GM18508 (cell line): ENCODE data around the gene RAD51B.

Experiments
- ATAC-seq: cut with Tn5 transposase; IDR thresholded peaks from one replicate; pipeline ENCODE4 v1.9.1; 2021; ENCODE audit warnings: moderate number of reproducible peaks; ENCODE audit not compliant: insufficient read depth, unreplicated experiment

Gene RAD51B

GRCh38 chr14:68050177-68050576, 230.6 kb downstream of the RAD51B start:
- no peak for ATAC-seq

GRCh38 chr14:68051146-68051545, 231.6 kb downstream of the RAD51B start:
- ATAC-seq, result no peak

GRCh38 chr14:68060198-68060597, 240.6 kb downstream of the RAD51B start:
- no peak for ATAC-seq

DNA sequence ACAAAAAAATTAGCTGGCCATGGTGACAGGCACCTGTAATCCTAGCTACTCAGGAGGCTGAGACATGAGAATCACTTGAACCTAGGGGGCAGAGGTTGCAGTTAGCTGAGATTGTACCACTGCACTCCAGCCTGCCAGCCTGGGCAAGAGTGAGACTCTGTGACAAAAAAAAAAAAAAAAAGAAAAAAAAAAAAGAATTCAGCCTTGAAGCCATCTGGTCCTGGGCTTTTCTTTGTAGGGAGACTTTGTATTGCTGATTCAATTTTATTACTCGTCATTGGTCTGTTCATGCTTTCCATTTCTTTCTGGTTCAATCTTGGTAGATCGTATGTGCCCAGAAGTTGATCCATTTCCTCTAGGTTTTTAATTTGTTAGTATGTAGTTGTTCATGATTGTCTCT, 243.1 kb downstream of the RAD51B start:
- no peak for ATAC-seq

DNA sequence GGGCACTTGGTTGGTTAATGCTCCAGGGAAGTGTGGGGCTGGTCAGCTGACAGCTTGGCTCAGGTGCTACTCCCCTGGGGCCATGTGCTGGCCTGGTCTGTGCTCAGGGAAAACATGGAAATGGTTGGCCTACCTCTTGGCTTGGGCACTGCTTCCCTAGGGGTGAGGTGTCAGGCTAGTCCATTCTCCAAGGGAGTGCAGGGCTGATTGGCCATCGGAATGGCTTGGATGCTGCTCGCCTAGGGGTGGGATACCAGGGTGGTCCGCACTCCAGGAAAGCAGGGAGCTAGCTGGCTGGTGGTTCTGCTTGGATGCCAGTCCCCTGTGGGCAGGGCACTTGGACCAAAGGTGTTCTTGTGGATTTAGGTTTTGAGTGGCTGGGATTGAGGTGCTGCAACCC, 245.7 kb downstream of the RAD51B start:
- ATAC-seq, result no peak

- no peak for ATAC-seq
Measured at GRCh38 chr14:68074765-68075381, 255.3 kb downstream of the RAD51B start.

- ATAC-seq, result no peak
Measured at GRCh38 chr14:68075382-68076029, 255.9 kb downstream of the RAD51B start.

DNA sequence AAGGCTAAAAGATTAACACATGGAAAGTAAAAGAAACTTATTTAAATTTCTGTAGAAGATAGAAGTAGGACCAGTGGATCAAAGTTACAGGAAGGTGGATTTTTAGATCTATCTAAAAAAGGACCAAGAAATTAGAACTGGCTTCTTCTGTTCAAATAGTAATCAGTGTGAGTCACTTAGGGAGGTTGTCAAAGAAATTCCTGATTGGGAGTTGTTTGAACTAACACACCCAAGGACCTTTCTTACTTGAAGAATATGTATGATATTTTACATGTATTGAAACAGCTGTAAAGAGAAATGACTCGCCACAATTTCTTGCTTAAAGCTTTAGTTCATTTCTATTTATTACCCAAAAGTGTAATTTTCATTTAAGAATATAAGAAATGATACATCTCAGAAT, 256.9 kb downstream of the RAD51B start:
- ATAC-seq, result no peak

DNA sequence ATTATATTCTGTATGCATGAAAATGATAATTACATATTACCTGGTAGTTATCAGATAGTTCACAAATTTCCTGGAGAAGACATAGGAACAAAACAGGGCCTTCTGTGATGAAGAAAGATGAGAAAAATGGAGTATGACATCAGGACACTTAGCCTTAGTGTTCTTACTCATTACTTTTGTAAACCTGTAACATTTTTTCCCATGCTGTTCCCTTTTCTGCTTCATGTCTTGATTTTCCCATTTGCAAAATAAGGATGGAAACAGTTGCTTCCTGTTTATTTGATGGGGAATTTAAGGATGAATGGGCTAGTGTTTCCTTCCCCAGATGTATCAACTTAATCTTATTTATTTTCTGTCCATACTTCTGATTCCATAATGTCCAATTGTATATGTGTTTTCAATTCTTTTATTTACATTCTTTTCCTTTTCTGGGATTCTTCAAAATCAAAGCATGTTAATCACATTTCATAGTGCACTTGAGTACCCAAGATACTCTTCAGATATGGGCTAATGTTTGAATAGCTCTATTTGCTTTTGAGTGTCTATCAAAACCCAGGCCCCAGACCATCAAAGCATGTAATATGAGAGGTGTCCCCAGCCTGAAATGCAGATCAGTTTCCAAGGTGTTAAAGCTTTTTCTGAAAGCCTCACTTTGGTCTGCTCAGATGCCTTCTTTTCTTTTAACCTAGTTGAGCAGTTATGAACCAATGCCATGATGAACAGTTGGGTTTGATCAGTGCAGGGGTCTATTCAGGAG, 260.5 kb downstream of the RAD51B start:
- no peak for ATAC-seq

DNA sequence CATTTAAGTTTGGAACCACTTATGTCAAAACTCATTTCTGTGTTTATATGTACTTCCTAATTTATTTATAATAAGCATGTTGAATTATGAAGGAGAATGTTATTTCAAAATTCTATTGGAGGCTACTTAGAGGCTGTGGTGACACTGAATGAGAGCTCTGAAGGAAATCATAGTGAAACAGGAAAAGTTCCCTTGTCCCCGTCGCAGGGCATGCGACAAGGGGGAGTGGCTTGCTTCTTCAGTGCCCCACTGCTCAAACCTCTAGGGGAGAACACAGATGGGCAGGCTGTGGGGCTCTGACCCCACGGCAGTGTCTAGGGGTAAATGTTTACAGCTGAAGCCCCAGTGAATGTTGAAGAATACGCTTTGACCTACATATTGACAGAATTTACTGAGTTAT, 261.9 kb downstream of the RAD51B start:
- no peak for ATAC-seq

GRCh38 chr14:68082698-68083291, 263.2 kb downstream of the RAD51B start:
- no peak for ATAC-seq

DNA sequence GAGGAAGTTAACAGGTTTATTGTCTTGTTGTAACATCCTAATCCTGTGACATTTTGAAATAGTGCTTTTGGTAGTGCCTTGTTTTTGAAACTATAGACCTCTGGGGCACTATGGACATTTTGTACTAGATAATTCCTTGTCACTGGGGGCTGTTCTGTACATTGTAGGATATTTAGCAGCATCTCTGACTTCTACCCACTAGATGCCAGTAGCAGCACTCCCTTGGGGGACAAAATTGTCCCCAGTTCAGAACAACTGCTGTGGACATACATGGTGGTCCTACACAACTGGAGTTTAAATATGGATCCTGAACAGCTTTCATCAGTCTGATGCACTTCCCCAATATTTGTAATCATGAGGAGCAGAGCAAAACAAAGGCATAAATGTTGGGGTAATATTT, 264.7 kb downstream of the RAD51B start:
- no peak for ATAC-seq

GRCh38 chr14:68085742-68086141, 266.2 kb downstream of the RAD51B start:
- ATAC-seq, result no peak

DNA sequence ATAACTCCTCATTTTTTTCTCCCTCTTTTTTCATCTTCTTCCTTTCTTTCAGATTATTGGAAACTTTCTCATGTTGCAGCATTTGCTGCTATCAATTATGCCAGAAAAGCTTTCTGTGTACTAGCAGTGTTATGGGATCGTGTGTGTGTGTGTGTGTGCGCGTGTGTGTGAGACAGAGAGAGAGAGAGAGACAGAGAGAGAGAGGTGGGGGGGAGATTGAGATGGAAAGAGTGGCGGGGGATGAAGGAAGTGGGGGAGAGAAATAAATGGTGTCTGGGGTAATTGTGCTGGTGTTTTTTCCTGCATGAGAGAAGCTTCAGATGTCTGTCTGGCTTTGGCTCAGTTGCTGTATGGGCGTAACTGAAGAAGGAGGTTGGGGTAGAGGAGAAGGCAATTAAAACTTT, 268.9 kb downstream of the RAD51B start:
- no peak for ATAC-seq

DNA sequence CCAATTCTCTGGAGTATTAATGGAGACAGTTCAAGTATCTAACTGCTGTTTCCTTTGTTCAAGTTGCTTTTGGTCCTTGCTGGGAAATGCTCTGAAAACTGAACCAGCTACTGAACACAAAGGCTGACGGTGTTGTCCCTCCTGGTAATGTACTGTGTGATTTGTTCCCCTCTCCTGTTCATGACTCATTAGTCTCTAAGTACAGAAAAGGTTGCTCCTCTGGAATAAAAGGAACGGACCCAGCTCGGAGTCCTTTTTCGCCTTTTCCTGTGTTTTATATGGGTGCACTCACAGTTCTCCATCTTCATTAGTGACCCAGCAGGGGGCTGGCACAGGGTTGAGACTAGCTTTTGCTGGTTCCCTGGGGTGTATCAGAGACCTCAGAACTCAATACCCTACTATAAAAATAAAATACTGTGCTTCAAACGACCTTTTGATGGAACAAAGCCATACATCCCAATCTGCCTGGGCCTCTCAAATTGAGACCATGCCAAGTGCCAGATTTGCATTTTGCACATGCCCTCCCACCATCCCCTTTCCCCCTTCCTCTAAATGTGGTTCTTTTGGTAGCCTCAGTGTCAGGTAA, 269.7 kb downstream of the RAD51B start:
- no peak for ATAC-seq

DNA sequence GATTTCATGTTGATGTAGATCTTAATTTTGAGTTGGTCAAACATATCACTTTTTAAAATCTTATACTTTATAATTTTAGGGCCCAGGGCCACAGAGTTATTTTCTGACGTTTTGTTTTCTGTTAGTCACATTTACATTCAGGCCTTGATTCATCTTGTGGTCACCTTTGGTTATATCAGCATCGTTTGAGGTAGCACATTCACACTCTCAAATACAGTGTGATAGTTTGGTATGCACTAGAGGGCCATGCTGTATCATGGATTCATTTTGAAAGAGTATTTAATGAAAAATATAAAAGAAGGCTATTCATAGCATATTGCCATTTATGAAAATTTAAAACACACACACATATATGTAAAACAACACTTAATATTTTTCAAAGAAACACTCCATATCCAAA, 274.6 kb downstream of the RAD51B start:
- ATAC-seq, result no peak

DNA sequence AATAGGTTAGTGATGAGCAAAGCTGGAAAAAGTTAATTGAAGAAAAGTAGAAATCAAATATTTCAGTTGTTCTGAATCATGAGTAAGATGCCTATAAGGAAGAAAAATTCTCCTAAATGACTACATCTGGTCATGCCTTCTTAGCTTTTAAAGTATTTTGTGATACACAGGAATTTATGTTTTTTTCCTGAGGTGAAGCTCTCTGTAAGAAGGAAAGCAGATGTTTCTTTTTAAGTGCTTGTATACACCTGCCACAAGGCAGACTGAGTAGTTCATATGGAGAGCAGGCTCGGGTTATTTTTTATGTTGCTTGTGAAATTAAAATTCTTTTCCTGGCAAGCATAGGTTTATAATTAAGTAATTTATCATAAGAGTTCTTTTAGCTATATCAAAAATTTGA, 275.2 kb downstream of the RAD51B start:
- ATAC-seq, result no peak

DNA sequence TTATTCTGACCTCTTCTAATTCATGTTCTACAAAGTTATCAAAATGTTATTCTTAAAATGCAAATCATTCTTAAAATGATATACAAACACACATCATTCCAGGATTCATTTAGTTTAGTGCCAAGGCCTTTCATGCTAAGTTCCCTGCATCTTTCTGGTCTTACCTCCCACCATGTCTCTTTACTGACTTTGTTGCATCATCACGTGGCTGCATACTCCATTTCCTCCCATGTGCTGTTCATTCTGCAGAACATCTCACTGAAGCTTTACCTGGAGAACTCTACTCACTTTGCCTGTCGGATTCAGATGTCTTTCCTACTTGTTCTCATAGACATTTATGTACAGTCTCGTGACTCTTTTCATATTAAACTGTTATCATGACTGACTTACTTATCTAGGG, 278.1 kb downstream of the RAD51B start:
- ATAC-seq, result no peak

- ATAC-seq, result no peak
Measured at GRCh38 chr14:68098834-68099233, 279.3 kb downstream of the RAD51B start.

DNA sequence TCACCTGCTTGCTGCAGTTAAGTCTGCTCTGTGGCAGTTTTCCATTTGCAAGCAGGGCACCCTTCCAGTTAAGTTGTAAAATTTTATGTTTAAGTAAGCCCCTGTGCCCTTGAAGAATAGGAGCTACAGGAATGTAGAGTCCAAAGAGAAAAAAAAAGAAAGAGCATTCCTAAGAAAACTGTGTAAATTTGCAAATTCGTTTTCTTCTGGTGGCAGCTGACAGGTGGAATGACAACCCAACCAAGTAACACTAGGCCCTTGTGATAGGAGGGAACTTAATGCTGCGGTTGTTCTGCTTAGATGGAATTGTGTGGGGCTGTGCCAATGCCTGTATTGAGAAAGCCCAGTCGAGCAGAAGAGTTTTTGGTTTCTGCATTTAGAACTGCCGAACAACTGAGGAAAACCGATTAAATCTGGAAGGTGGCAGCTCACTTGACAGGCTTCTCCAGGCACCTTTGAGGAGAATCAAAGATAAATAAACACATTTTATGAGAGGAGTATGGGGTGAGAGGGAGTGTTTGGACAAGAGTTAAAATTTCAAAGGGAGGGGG, 280.0 kb downstream of the RAD51B start:
- no peak for ATAC-seq
